Renal pelvis (tissue), 4 donors: ENCODE data around the gene SERPINE2. TPM values are rescaled to one million over a fixed set of nuclear protein-coding genes. Genes with fewer than 3 reads are reported as not detected.
"Not testable (repeated sequence)": the region's sequence is repeated elsewhere in the genome, so short reads cannot be mapped to it uniquely, and the experiment has no call there.

Source experiments
- DNase-seq: peaks from one replicate; pipeline ENCODE4 v3.0.0-alpha.2; 2013
- polyA plus RNA-seq, 3 donors: library from polyadenylated mRNA; unstranded; fragments of 120-200 nt; gene quantifications; one replicate each; pipeline ENCODE4 v1.2.1, GENCODE V29; 2013; ENCODE audit not compliant: insufficient read length in 3 of 3

Gene SERPINE2
- polyA plus RNA-seq, 3 donors = 110 to 119 (median 112) TPM

GRCh38 chr2:223945755-223946154 lies 93.3 kb downstream of the SERPINE2 start:
- DNase-seq = no peak

DNA sequence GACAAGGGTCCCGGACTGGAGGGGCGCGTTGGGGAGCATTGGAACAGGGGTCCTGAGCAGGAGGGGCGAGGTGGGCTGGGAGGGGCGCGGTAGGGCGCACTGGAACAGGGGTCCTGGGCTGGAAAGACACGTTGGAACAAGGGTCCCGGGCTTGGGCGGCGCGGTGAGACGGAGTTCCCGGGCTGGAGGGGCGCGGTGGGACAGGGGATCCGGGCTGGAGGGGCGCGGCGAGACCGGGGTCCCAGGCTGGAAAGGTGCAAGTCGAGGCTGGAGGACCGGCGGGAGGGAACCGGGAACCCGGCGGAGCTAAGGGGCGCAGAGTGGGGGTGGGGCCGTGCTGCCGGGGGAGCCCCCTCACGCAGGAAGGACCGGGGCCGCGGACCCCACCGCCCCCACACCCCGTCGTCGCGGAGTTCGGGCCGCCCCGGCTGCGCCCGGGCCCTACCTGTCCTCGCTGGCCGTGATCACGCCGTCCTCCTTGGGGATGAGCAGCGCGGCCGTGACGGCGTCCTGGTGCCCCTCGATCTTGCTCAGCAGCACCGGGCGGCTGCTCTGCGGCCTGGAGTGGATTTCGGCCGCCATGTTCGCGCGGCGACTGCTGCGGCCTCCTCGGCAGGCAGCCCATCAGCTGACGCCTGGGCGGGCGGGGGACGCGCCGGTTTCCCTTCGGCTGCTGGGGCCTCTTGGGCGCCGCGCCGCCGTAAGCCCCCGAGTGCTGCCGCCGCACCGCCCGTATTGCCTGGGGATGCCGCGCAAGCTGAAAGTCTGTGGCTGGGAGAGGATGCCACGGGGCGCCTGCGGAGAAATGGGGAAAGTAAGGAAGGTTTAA lies 94.2 kb downstream of the SERPINE2 start, which contains the start of gene WDFY1:
TSS of gene WDFY1 (minus strand) at position 633 of the 829 bp plus-strand sequence. CDS start at position 582, 51 bp downstream.
- peak; percentile 89 for DNase-seq

- DNase-seq = peak; percentile 30
These were observed 94.9 kb downstream of the SERPINE2 start for GRCh38 chr2:223944166-223944702.

DNA sequence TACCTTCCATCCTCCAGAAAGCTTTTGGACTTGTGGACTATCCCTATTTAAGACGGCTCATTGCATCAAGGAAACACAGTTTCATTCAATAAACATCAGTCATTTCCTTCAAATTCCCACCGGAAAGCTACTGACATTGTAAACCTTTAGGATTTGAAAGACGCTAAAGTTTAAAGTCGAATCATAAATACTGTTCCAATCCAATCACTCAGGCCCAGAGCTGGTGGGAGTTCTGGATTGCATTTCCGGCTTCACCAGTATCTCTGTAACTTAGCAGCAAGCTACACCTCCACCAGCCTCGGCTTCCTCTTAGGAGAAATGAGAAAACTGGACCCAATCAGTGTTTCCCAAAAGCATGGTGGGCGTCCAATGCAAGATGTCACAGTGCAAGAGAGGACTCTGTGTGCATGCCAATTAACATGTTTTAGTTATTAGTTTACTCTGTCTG lies 95.5 kb downstream of the SERPINE2 start:
- peak; percentile 24 for DNase-seq

GRCh38 chr2:223943135-223943534 lies 96.0 kb downstream of the SERPINE2 start:
- DNase-seq = no peak

DNA sequence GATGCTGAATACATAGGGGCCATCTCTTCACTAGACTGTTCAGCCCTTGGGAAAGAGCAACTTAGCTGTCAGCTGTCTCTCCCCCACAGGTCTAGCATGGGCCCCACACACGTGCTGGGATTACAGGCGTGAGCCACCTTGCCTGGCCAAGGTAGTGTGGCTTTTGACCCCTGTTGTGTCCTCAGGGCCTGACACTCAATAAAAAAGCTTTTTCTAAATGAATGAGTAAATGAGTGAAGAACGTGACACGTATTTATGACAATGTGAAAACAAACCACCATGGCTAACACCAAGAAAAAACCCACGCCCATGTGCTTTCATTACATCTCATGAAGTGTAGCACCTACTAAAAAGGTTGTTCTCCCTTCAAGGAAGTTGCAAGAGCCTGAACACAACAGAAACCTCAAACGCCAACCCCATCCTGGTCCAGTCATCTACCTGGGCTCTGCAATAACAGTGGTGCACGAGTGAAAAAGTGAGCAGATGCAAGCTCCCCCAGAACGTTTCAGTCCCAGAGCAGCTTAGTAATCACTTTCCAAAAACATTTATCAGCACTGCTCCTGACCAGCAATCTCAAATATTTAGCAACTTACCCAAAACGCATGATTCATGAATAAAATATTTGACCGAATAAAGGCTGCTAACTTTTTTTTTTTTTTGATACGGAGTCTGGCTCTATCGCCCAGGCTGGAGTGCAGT lies 97.4 kb downstream of the SERPINE2 start:
- no peak for DNase-seq

DNA sequence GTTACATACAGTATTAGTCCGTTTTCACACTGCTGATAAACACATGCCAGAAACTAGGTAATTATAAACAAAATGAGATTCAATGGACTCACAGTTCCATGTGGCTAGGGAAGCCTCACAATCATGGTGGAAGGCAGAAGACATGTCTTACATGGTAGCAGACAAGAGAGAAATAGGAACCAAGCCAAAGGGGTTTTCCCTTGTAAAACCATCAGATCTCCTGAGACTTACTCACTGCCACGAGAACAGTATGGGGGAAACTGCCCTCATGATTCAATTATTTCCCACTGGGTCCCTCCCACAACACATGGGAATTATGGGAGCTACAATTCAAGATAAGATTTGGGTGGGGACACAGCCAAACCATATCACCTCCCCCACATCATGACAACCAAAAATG lies 99.6 kb downstream of the SERPINE2 start:
- DNase-seq = not testable (repeated sequence)

DNA sequence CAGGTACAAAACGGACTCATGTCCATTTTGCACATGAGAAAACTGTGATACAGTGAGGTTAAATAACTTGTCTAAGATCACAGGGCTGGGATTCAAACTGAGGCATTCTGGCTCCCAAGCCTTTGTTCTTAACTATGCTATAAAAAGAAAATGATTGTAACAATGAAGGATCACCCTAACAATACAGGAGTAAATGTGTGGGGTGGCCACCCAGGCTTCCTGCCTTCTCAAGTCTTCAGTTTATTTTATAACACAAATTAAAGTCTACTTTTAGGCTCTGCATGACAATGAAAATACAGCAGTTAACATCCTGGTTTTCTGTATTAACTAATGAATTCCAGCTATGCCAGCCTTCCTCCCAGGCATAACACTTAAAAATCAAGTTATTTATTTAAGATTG lies 101.6 kb downstream of the SERPINE2 start:
- DNase-seq = no peak

- no peak for DNase-seq
These were observed 102.2 kb downstream of the SERPINE2 start for GRCh38 chr2:223936862-223937326.

DNA sequence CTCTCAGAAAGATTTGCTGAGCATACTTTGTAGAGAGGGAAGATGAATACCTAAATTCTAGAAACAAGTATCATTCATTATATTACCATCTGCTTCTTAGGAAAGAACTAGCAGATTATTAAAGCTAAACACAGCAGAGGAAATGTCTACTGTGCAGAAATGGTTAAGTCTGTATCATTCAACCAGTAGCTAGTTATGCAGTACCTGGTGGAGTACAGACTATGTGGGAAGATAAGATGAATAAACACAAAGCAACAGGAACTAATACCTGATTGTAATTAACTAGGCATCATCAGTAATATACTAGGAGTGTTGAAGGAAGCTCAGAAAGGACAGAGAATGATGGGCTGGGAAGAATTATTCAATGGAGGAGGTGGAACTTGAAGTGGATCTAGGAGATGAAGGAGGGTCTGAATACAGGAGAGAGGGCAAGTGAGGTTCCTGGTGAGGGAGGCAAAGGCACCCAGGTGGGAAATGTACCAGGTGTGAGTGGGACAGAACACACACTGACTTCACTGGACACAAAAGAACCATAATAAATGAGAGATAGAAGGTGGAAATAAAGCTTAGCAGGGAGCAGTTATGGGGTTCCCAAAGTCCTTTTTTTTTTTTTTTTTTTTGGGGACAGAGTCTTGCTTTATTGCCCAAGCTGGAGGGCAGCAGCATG lies 103.5 kb downstream of the SERPINE2 start:
- DNase-seq = no peak

GRCh38 chr2:223934870-223935269 lies 104.2 kb downstream of the SERPINE2 start:
- no peak for DNase-seq

DNA sequence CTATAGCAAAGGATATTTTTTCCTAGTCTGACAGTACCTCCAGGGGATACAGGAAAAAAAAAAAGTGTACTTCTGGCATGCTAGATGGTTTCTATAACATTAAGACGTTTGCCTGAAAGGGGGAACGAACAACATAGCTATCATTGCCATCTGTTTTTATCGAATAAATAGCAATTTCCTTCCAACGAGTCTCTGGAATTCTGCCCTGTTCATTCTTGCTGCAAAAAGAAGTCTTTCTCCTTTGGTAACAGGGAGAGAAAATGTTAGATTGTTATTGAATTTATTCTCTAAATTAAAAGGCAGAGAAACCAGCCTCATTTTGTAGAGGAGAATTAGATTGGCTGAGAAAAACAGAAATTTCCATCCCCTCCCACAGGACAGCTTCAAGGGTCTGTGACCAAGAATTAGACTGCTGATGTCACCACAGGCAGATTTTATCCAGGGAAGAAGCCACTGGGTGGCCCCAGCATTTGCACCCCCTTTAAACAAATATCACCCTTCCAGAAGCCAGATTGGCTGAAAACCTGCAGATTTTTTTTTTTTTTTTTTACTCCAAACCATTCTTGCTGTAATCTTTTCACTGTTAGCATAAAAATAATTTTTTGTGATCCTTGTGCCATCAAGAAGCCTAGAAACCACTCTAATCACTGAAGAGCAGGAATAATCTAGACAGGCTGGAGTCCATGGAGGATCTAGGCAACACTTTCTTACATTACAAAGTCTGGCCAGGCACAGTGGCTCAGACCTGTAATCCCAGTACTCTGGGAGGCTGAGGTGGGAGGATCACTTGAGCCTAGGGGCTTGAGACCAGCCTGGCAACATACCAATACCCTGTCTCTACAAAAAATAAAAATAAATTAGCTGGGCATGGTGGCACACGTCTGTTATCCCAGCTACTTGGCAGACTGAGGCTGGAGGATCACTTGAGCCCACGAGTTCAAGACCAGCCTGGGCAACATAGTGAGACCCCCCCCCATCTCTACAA lies 106.0 kb downstream of the SERPINE2 start:
- DNase-seq = no peak

GRCh38 chr2:223930103-223930976 lies 108.7 kb downstream of the SERPINE2 start:
- DNase-seq = no peak

DNA sequence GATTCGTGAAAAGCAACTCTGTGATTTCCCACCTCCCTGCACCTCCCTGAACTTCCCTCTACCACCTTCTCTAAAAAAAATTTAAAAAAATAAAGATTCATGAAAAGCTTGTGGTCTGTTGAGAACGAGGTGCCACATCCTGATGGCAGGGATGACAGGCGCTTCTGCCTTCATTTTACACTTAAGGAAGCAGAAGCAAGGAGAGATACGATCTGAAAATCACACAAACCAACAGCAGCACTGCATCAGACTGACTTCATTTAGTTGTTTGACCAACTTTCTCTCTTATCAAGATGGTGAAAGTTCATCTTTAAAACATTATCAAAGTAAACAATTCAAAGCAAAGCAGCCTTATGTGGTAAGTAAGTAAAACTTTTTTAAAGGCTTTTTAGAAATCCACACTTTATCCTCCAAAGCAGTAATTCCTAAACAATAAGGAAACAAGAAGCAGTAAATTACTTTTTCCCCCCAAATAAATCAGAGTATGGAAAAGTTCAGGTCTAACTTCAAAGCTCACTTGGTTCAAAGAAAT lies 109.4 kb downstream of the SERPINE2 start:
- no peak for DNase-seq

DNA sequence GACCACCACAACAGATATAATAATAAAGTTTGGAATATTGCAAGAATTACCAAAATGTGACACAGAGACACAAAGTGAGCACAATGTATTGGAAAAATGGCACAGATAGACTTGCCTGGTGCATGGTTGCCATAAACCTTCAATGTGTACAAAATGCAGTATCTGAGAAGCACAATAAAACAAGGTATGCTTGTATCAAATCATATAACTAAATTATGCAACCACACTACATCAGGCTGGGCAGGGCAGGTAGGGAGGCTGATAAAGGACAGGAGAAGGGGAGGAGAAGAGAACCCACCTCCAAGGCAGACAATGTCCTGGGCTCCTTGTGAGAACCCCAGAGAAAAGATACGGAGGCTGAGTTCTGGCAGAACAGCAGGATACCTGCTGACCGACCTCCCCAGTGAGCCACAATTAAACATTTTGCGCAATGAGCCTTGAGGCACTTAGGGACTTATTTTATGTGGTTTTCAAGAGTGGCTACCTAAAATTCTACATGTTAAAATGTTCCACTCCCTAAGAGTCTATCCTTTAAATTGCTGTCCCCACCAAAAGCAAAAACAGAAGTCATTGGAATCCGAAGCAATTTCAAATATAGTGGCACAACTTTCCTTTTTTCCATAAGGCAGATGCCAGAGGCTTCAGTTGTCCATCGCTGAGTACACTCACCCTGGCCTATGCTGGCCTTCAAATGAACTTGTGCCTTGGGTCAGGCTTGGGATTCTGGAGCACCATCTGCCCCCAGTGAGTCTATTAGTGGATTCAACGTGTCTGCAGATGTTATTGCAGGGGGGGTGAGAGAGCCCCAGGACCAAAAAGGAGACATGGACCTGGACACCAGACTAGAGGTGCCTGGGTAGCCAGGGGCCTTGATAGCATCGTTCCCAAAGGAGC lies 110.7 kb downstream of the SERPINE2 start:
- DNase-seq = no peak

GRCh38 chr2:223925106-223925505 lies 114.0 kb downstream of the SERPINE2 start:
- no peak for DNase-seq
